ENCODE results near the gene ALS2CL.

ALS2CL gene

GRCh38 chr3:46667657-46668056, 25.8 kb downstream of the ALS2CL start:
- no peak for TF ChIP-seq CTCF (IDR thresholded peaks at IDR 0.05; ENCODE audit: low read length, missing control alignments)
- H3K4me3 ChIP-seq (replicated peaks; ENCODE audit: low read depth, low read length), result no peak overlapping the region
- DNase-seq (ENCODE audit: low read depth), result no peak

- no peak overlapping the region for H3K4me3 ChIP-seq (replicated peaks; ENCODE audit: low read depth, low read length)
- DNase-seq (ENCODE audit: low read depth), result no peak
- TF ChIP-seq CTCF (IDR thresholded peaks at IDR 0.05; ENCODE audit: low read length, missing control alignments), result no peak
Observed at GRCh38 chr3:46667061-46667621, 26.3 kb downstream of the ALS2CL start.

GRCh38 chr3:46666453-46666845, 27.0 kb downstream of the ALS2CL start:
- H3K4me3 ChIP-seq (replicated peaks; ENCODE audit: low read depth, low read length), result no peak overlapping the region
- no peak for DNase-seq (ENCODE audit: low read depth)
- no peak for TF ChIP-seq CTCF (IDR thresholded peaks at IDR 0.05; ENCODE audit: low read length, missing control alignments)

GRCh38 chr3:46665763-46666452, 27.6 kb downstream of the ALS2CL start:
- no peak for DNase-seq (ENCODE audit: low read depth)
- TF ChIP-seq CTCF (IDR thresholded peaks at IDR 0.05; ENCODE audit: low read length, missing control alignments), result no peak
- no peak overlapping the region for H3K4me3 ChIP-seq (replicated peaks; ENCODE audit: low read depth, low read length)

- no peak for TF ChIP-seq CTCF (IDR thresholded peaks at IDR 0.05; ENCODE audit: low read length, missing control alignments)
- H3K4me3 ChIP-seq (replicated peaks; ENCODE audit: low read depth, low read length), result no peak overlapping the region
- no peak for DNase-seq (ENCODE audit: low read depth)
Observed at GRCh38 chr3:46664971-46665762, 28.3 kb downstream of the ALS2CL start.

- H3K4me3 ChIP-seq (replicated peaks; ENCODE audit: low read depth, low read length), result no peak overlapping the region
- TF ChIP-seq CTCF (IDR thresholded peaks at IDR 0.05; ENCODE audit: low read length, missing control alignments), result no peak
- no peak for DNase-seq (ENCODE audit: low read depth)
Observed at GRCh38 chr3:46664188-46664970, 29.1 kb downstream of the ALS2CL start.
